Activated CD4-positive, alpha-beta memory T cell treated with anti-CD3 and anti-CD28 coated beads, Interleukin-2, amount 10 ng/mL, durations not matched to agents 7 days and 5 days (primary cell): Measurements from ENCODE around the gene CAD. TPM values are rescaled to one million over a fixed set of nuclear protein-coding genes. Genes with fewer than 3 reads are reported as not detected.

Source experiments
- CTCF ChIA-PET: fragments of 350-600 bp; sonication (Branson Sonifier 250); formaldehyde crosslinking; loops from one replicate; lab custom pipeline; 2021; ENCODE audit warnings: antibody characterized with exemption, inconsistent platforms; lab: Charles Lee
- POLR2A ChIA-PET: fragments of 350-600 bp; sonication (Branson Sonifier 250); formaldehyde crosslinking; loops from one replicate; lab custom pipeline; 2021; ENCODE audit warnings: antibody characterized with exemption; lab: Charles Lee
- DNase-seq: peaks from one replicate; pipeline ENCODE4 v3.0.0-alpha.2; 2020
- H3K27ac Mint-ChIP-seq: one replicate; pipeline ENCODE4 v1.8.0; 2021; ENCODE audit warnings: mild to moderate bottlenecking, mixed read lengths
- H3K27me3 Mint-ChIP-seq: one replicate; pipeline ENCODE4 v1.8.0; 2021; ENCODE audit warnings: mixed read lengths
- H3K36me3 Mint-ChIP-seq: one replicate; pipeline ENCODE4 v1.8.0; 2021; ENCODE audit warnings: low read depth, mixed read lengths
- H3K4me1 Mint-ChIP-seq: one replicate; pipeline ENCODE4 v1.8.0; 2021; ENCODE audit warnings: mixed read lengths
- H3K4me3 Mint-ChIP-seq: one replicate; pipeline ENCODE4 v1.8.0; 2021; ENCODE audit warnings: mild to moderate bottlenecking, mixed read lengths
- H3K9me3 Mint-ChIP-seq: one replicate; pipeline ENCODE4 v1.8.0; 2021; ENCODE audit warnings: mixed read lengths
- total RNA-seq, 2 experiments: library from RNA; stranded (reverse); gene quantifications; one replicate each; pipeline ENCODE4 v1.2.3, GENCODE V29; 2021

CAD gene
- total RNA-seq, 2 experiments from 2014 or later, result 39.7 TPM

DNA sequence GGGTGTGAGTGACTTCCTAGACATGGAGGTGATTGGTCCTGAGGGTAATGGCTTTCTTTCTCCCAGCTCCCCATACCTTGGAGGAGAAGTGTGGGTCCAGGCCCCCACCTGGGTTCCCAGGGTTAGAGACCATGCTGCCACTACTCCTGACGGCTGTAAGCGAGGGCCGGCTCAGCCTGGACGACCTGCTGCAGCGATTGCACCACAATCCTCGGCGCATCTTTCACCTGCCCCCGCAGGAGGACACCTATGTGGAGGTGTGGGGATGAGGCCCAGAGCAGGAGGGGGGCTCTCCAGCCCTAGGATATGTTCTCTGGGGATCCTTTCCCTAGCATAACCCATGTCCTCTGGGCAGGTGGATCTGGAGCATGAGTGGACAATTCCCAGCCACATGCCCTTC lies 21.8 kb downstream of the CAD start:
- H3K36me3 Mint-ChIP-seq, result peaks cover 75% of the 10 kb centered on the region
- no peaks in the 10 kb centered on the region for H3K27me3 Mint-ChIP-seq
- DNase-seq, result no peak
- H3K27ac Mint-ChIP-seq, result no peak overlapping the region
- ChIA-PET POLR2A (interaction anchor here (0.7 kb wide), 1 partner anchor 26 kb away, joined by 3 read pairs; no protein-coding TSS in a partner anchor), CTCF (no interaction called here)
- no peak overlapping the region for H3K4me3 Mint-ChIP-seq
- H3K9me3 Mint-ChIP-seq, result no peaks in the 10 kb centered on the region
- H3K4me1 Mint-ChIP-seq, result peaks cover 4% of the 10 kb centered on the region

DNA sequence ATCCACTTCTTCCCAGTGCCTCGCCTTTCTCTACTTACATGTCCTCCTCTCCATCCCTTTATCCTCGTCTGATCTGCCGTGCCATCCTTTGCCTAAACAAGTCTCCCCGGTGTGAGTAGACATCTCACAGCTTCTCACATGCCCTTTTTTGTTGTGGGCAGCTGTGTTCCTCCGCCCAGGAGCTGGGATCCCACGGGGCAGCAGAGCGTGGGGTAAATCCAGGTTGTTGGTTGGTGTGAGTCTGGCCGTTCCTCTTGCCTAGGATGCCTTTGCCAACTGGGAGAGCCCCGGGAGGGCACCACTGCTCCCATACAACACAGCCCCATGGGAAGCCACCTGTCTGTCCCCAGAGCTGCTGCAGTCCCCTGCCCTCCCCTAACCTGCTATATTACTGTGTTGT lies 23.2 kb downstream of the CAD start:
- peaks cover 4% of the 10 kb centered on the region for H3K4me1 Mint-ChIP-seq

DNA sequence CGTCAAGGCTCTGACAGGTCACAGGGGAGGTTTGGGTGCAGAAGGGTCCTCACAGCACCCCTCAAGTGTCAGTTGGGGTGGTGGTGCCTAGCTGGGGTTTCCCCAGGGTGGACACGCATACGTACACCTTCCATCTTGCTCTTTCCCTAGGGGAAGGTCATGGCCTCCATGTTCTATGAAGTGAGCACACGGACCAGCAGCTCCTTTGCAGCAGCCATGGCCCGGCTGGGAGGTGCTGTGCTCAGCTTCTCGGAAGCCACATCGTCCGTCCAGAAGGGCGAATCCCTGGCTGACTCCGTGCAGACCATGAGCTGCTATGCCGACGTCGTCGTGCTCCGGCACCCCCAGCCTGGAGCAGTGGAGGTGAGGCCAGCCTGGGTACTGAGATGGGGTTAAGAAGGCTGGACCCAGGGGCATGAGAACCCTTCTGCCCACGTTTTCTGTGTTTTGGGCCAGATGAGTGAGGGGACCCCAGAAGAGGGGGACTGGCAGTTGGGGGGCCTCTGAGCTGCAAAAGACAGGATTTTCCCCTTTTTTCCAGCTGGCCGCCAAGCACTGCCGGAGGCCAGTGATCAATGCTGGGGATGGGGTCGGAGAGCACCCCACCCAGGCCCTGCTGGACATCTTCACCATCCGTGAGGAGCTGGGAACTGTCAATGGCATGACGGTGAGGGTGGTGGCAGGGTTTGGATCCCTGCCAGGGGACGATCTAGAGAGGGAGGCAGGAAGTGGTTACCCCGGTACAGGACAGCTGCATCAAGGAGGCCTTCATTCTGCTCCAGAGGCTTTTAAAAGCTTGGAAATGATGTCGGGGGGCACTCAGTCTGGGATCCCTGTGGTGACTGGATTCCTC lies 24.8 kb downstream of the CAD start:
- H3K36me3 Mint-ChIP-seq, result peaks cover 57% of the 10 kb centered on the region
- POLR2A ChIA-PET, result interaction anchor here (0.7 to 1.2 kb wide), 2 partner anchors 9 to 114 kb away, joined by 3 to 5 read pairs; partner anchors contain the start of gene GTF3C2
- H3K4me3 Mint-ChIP-seq, result no peak overlapping the region
- CTCF ChIA-PET, result interaction anchor here (1.1 to 1.2 kb wide), 2 partner anchors 10 to 38 kb away, joined by 3 to 4 read pairs; no protein-coding TSS in a partner anchor
- H3K9me3 Mint-ChIP-seq, result no peaks in the 10 kb centered on the region
- no peak for DNase-seq
- H3K27ac Mint-ChIP-seq, result no peak overlapping the region
- H3K27me3 Mint-ChIP-seq, result no peaks in the 10 kb centered on the region
- peaks cover 4% of the 10 kb centered on the region for H3K4me1 Mint-ChIP-seq

More for the DNA sequence above, 23.2 kb downstream of the CAD start:
- ChIA-PET POLR2A (interaction anchor here (0.8 kb wide), 1 partner anchor 31 kb away, joined by 3 read pairs; no protein-coding TSS in a partner anchor), CTCF (interaction anchor here (1.2 kb wide), 1 partner anchor 43 kb away, joined by 3 read pairs; no protein-coding TSS in a partner anchor)
- H3K27me3 Mint-ChIP-seq, result no peaks in the 10 kb centered on the region
- no peak for DNase-seq
- H3K4me3 Mint-ChIP-seq, result no peak overlapping the region
- H3K27ac Mint-ChIP-seq, result no peak overlapping the region
- peaks cover 67% of the 10 kb centered on the region for H3K36me3 Mint-ChIP-seq
- no peaks in the 10 kb centered on the region for H3K9me3 Mint-ChIP-seq

DNA sequence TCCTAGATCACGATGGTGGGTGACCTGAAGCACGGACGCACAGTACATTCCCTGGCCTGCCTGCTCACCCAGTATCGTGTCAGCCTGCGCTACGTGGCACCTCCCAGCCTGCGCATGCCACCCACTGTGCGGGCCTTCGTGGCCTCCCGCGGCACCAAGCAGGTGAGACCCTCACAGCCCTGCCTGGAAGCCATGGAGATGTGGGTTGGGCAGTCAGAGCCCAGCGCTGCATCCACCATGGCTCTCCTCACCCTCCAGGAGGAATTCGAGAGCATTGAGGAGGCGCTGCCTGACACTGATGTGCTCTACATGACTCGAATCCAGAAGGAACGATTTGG lies 25.4 kb downstream of the CAD start:
- ChIA-PET POLR2A (interaction anchor here (0.7 kb wide), 1 partner anchor 114 kb away, joined by 3 read pairs; the partner anchor contains the start of gene GTF3C2), CTCF (no interaction called here)
- peaks cover 4% of the 10 kb centered on the region for H3K4me1 Mint-ChIP-seq
- H3K27ac Mint-ChIP-seq, result no peak overlapping the region
- peaks cover 51% of the 10 kb centered on the region for H3K36me3 Mint-ChIP-seq
- DNase-seq, result no peak
- H3K9me3 Mint-ChIP-seq, result no peaks in the 10 kb centered on the region
- no peaks in the 10 kb centered on the region for H3K27me3 Mint-ChIP-seq
- H3K4me3 Mint-ChIP-seq, result no peak overlapping the region

DNA sequence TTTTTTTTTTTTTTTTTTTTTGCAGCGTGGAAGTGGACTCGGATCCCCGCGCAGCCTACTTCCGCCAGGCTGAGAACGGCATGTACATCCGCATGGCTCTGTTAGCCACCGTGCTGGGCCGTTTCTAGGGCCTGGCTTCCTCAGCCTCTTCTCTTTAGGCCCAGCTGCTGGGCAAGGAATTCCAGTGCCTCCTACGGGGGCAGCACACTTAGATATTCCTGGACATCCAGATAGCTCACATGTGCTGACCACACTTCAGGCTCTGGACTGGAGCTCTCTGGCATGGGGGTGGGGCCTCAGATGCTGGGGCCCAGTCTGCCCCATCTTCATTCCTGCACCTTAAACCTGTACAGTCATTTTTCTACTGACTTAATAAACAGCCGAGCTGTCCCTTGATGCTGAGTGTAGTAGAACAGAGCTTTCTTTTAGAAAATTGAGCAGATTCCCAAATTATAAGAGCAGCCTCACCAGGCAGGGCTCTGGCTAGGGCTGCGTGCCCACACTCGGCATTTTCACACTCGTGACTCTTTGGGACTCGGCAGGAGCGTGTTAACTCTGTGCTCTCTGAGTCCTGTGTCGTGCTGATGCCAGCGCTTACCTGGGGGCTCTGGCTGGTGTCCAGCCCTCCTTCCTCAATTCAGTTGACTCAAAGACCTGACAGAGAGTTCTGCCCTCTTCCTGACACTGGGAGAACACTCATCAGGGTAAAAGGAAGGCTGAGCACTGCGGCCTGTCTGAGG lies 26.4 kb downstream of the CAD start:
- Mint-ChIP-seq H3K4me3 (no peak overlapping the region), H3K9me3 (no peaks in the 10 kb centered on the region), H3K36me3 (peaks cover 41% of the 10 kb centered on the region), H3K27ac (no peak overlapping the region), H3K4me1 (peaks cover 4% of the 10 kb centered on the region), H3K27me3 (peaks cover 2% of the 10 kb centered on the region)
- ChIA-PET POLR2A (no interaction called here), CTCF (no interaction called here)
- DNase-seq, result no peak

DNA sequence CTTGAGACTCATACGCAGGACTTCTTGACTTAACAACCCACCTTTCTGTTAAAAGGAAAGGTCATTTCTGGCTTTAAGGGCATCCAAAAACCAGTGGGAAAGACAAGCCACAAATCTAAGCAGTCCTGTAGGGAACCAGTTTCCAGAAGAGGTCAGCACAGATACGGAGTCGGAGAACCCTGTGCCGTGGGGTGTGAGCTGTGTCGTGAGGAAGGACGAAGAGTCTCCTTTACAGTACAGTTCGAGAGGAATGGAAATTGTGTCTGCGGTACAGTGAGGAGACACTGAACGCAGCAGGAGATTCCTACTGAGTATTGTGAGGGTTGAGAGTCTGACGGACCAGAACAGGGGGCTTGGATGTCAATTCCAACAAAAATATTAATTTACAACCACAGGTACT lies 27.9 kb downstream of the CAD start:
- Mint-ChIP-seq H3K4me3 (no peak overlapping the region), H3K27ac (no peak overlapping the region), H3K36me3 (peaks cover 33% of the 10 kb centered on the region), H3K27me3 (peaks cover 4% of the 10 kb centered on the region), H3K9me3 (no peaks in the 10 kb centered on the region), H3K4me1 (peaks cover 4% of the 10 kb centered on the region)
- ChIA-PET CTCF (interaction anchor here (0.6 kb wide), 1 partner anchor 48 kb away, joined by 4 read pairs; no protein-coding TSS in a partner anchor), POLR2A (no interaction called here)
- DNase-seq, result no peak

DNA sequence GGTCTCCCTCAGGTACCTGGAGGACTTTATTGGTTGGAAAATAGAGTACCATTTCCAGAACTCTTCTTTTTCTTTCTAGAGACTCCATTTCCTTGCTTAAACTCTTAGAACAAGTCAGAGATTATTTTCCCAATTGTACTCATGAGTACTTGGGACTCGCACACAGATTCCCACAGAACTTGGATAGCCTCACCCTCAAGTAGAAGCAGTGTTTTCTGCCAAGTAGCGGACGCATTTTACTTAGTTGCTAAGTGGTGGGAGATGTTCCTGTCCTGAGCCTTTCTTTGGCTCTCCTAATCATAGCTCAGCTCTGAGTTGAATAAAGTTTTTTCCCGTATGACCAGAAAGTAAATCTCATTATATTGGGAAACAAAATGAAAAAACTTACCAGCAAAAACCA lies 28.5 kb downstream of the CAD start:
- Mint-ChIP-seq H3K27me3 (peaks cover 4% of the 10 kb centered on the region), H3K4me1 (peaks cover 4% of the 10 kb centered on the region), H3K36me3 (peaks cover 28% of the 10 kb centered on the region)

DNA sequence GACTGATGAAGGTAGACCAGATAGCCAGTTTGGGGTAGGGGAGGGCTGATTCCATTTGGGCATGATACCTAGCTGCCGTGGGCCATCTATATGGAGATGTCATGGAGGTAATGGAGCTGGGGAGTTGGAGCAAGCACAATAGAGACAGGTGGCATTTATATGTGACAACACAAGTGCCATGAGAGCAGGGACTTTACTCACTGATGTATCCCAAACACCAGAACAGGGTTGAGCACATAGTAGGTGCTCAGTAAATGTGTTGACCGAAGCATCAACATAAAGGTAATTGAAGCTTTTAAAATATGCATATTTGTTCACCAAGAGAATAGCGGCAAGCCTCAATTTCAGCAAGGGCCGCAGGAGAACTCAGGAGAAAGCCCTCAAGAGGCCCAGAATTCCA lies 30.7 kb downstream of the CAD start:
- Mint-ChIP-seq H3K9me3 (no peaks in the 10 kb centered on the region), H3K27ac (no peak overlapping the region), H3K27me3 (peaks cover 7% of the 10 kb centered on the region), H3K4me3 (no peak overlapping the region), H3K36me3 (peaks cover 13% of the 10 kb centered on the region), H3K4me1 (no peaks in the 10 kb centered on the region)
- no peak for DNase-seq
- CTCF ChIA-PET, result interaction anchor here (2.2 to 2.5 kb wide), 2 partner anchors 32 to 55 kb away, joined by 11 read pairs; no protein-coding TSS in a partner anchor
- POLR2A ChIA-PET, result interaction anchor here (0.6 to 1.8 kb wide), 5 partner anchors 11 to 631 kb away, joined by 3 to 6 read pairs (median 4); no protein-coding TSS in a partner anchor

More for the DNA sequence above, 28.5 kb downstream of the CAD start:
- no peak overlapping the region for H3K27ac Mint-ChIP-seq
- ChIA-PET POLR2A (no interaction called here), CTCF (no interaction called here)
- no peak overlapping the region for H3K4me3 Mint-ChIP-seq
- no peak for DNase-seq
- no peaks in the 10 kb centered on the region for H3K9me3 Mint-ChIP-seq

DNA sequence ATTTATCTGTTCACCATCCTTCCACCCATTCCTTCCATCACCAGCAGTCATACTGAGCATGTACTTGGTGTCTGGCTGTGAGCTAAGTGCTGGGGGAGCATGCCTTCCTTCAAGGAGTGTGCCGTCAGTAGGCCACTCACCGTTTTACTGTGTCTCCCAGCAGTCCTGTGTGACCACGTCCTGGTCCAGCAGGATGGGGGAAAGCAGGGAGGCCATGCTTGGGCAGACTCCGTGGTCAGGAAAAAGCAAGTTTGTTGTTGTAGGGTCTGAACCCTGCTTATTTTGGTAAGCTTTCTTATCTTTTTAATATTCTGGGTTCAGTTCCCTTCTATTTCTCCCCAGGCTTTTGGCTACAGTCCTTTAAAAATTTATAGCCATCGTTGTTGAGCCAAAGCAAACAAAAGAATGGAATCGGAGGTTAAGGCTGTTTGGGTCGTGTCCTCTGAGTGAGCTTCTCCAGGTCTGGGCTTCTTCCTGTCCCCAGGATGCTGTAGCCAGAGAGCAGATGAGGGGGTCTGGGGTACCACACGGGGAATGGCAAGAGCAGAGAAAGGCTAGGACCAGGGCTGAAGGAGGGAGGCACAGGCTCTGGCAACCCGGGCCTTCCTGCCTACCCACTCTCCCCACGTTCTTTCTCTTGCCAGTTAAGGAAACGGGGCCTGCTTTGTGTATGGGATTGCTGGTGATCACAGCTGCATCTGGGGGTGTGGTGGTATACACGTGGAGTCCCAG lies 32.2 kb downstream of the CAD start:
- ChIA-PET POLR2A (interaction anchor here (0.7 to 1.8 kb wide), 7 partner anchors 10 to 153 kb away, joined by 3 to 7 read pairs (median 5); no protein-coding TSS in a partner anchor), CTCF (interaction anchor here (0.9 to 2.5 kb wide), 5 partner anchors 17 to 130 kb away, joined by 3 to 11 read pairs (median 6); no protein-coding TSS in a partner anchor)
- Mint-ChIP-seq H3K4me3 (no peak overlapping the region), H3K9me3 (no peaks in the 10 kb centered on the region), H3K27ac (no peak overlapping the region), H3K27me3 (peaks cover 7% of the 10 kb centered on the region), H3K36me3 (peaks cover 1% of the 10 kb centered on the region), H3K4me1 (no peaks in the 10 kb centered on the region)
- no peak for DNase-seq

DNA sequence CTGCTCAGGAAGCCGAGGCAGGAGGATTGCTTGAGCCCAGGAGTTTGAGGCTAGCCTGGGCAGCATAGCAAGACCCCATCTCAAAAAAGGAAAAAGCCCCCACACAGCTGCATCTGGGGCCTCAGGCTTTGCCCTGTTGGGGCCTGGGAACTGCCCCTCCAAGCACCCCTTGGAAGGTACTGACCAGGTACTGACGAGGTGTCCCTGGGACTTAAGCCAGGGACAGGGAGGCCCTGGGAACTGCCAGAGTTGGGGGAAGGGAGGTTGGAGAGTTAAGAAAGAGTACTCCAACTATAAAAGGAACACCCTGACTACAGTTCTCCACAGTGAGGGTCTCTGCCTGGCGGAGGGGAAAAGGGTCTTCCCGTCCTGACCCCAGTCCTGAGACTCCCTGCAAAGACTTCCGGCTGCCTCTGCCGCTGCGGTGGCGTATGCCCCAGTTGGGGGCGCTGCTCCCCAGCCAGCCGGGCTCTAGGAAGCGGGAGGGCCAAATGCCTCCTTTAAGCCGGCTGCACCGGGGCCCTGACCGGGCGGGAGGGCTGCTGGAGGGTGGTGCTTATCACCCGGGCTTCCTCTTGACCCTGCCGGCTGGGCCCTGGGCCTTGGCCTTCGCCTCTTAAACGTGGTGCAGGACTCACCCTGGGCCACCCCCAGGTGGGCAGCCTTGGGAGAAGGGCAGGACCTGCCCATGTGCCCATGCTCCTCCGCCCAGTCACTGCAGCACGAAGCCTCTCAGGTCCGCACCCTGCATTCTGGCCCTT lies 32.9 kb downstream of the CAD start:
- ChIA-PET CTCF (interaction anchor here (0.9 to 2.5 kb wide), 7 partner anchors 16 to 129 kb away, joined by 3 to 19 read pairs (median 11); no protein-coding TSS in a partner anchor), POLR2A (interaction anchor here (1.5 kb wide), 1 partner anchor 30 kb away, joined by 7 read pairs; no protein-coding TSS in a partner anchor)
- Mint-ChIP-seq H3K4me3 (no peak overlapping the region), H3K27me3 (peaks cover 9% of the 10 kb centered on the region), H3K9me3 (no peaks in the 10 kb centered on the region), H3K4me1 (no peaks in the 10 kb centered on the region), H3K36me3 (no peaks in the 10 kb centered on the region), H3K27ac (no peak overlapping the region)
- DNase-seq, result peak; percentile 64

DNA sequence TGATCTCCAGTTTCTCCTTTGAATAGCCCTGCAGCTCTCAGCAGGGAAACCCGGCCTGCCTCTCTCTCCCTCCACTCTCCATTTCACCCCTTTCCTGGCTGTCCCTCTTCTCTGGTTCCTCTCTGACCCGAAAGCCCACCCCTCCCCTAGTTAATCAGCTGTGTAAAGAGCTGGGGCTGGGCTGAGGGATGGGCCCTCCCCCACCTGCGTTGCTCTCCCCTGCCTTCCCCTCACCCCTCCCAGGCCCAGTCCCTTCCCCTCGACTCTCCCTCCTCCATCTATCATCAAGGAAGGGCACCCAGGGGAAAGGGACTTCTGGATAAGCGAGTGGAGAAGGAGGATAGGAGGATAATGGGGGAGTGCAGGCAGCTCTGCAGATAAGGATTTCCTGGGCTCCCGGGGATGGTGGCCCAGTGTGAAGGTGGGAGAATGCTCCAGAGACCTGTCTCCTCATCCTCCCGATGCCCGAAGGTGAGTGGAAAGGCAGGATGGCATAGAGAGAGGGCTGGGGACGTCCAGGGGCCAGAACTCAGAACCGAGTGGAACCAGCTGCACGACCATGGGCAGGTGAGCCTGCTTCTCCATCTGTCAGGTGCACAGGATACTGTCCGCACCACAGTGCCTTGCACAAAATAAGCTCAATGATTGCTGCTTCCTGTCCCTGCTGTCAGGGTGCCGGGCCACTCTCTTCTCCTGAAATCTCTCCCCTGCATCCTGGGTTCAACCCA lies 33.6 kb downstream of the CAD start:
- Mint-ChIP-seq H3K27me3 (peaks cover 15% of the 10 kb centered on the region), H3K4me1 (no peaks in the 10 kb centered on the region), H3K36me3 (no peaks in the 10 kb centered on the region), H3K27ac (no peak overlapping the region), H3K4me3 (no peak overlapping the region), H3K9me3 (no peaks in the 10 kb centered on the region)
- DNase-seq, result no peak
- ChIA-PET CTCF (interaction anchor here (0.6 to 2.1 kb wide), 4 partner anchors 28 to 841 kb away, joined by 3 to 19 read pairs (median 8); no protein-coding TSS in a partner anchor), POLR2A (no interaction called here)
